HG02938 (cell line): ENCODE data around the gene NCKAP5.

ENCODE experiments used
- ATAC-seq: cut with Tn5 transposase; IDR thresholded peaks from one replicate; pipeline ENCODE4 v1.9.1; 2021; ENCODE audit warnings: mild to moderate bottlenecking, moderate library complexity; ENCODE audit not compliant: unreplicated experiment

Gene NCKAP5

GRCh38 chr2:132790207-132790785, 778.0 kb downstream of the NCKAP5 start:
- ATAC-seq: no peak

DNA sequence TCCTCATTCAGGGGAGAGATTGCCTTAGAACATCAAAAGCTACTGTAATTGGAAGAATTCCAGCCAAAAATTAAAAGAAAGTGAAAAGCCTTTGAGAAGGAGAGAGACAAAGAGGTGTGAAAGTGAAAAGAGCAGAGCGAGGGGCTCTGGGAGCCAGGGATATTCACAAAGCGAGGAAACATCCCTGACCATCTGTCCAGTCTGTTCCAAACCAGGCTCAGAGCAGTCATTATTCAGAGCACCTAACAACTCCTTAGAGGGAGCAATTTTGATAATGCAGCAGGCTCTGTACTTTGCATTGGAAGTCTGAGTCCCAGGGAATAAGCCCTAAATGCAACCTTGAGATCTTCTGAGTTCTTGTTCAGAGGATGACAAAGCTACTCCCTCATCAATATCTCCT, 779.2 kb downstream of the NCKAP5 start:
- no peak for ATAC-seq

- no peak for ATAC-seq
These were observed 779.9 kb downstream of the NCKAP5 start for GRCh38 chr2:132788310-132788838.

GRCh38 chr2:132783883-132784282, 784.4 kb downstream of the NCKAP5 start:
- ATAC-seq: no peak

- ATAC-seq: no peak
These were observed 786.0 kb downstream of the NCKAP5 start for GRCh38 chr2:132782176-132782783.

- no peak for ATAC-seq
These were observed 787.6 kb downstream of the NCKAP5 start for GRCh38 chr2:132780651-132781050.

DNA sequence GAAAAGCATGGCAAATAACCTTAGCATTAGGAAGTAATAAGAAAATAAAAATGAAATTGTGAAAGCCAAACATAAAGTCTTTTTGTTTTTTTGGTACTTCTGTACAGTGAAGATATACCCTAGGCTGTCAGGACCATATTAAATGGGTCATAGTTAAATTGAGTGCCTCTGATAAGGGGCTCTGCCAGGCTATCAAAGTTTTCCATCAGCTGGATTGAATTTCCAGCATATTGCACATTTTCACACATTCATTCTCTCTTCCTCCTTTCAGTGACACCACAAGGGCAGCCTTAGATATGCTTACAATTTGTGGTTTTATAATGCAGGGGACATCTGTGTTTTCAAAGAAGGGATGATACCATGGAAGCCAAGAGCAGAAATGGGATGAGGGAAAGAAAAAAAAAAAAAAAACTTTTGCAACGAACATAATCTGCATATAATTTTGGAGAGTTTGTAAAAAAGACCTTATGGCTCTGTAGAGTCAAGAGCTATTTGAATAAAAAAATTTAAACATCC, 789.0 kb downstream of the NCKAP5 start:
- ATAC-seq: no peak

- ATAC-seq: no peak
These were observed 792.0 kb downstream of the NCKAP5 start for GRCh38 chr2:132776287-132776686.

- ATAC-seq: no peak
These were observed 794.1 kb downstream of the NCKAP5 start for GRCh38 chr2:132774189-132774588.

DNA sequence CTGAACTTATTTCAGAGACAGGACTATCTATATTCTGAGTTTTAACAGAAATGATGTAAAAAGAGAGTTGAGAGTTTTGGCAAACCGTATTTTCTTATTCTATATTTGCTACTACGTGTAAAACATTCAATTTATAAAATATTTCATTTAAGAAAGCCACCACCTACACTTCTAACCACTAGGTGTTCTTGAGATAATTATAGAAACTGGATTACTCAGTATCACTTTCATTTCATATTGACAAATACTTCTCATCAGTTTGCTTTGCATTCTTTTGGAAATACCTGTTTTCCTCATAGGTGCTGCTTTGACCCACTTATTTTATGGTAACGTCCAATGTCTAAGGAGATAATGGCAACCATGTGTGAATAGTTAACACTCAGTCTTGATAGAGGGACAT, 794.9 kb downstream of the NCKAP5 start:
- no peak for ATAC-seq

GRCh38 chr2:132772340-132772739, 795.9 kb downstream of the NCKAP5 start:
- ATAC-seq: no peak

DNA sequence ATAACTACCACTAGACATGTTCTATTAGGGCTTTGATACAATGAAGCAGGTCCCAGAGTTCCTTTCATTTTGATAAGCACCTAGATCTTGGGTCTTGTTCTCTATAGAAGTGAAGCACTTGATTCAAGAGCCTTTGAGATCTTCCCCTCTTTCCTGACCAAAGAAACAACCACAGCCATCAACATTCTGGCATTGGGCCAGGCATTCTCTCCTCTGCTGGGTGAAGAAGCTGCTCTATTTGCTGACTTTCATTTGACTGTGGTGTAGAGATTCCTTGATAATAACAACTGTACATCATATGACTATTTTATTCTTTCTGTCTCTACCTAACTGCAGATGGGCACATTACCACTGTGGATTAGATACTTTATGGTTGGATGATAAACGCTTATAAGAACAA, 801.7 kb downstream of the NCKAP5 start:
- no peak for ATAC-seq

- no peak for ATAC-seq
These were observed 806.8 kb downstream of the NCKAP5 start for GRCh38 chr2:132761437-132761836.

GRCh38 chr2:132760971-132761370, 807.3 kb downstream of the NCKAP5 start:
- ATAC-seq: no peak

- ATAC-seq: peak; percentile 86
These were observed 807.9 kb downstream of the NCKAP5 start for GRCh38 chr2:132760405-132760804.

DNA sequence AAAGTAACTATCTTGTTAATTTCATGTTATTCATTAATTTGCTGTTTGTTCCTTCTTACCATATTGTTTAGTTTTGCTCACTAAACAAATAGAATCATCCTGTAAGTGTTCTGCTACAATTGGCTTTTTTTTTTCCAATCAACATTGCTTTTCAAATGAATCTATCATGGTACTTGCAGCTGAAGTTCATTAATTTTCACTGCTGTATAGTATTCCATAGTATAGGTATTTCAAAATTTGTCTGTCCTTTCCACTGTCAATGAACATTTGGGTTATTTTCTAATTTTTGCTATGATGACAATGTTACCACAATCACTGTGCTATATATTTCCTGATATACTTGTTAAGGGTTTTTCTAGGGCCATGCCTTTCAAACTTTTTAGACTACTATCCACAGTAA, 809.3 kb downstream of the NCKAP5 start:
- ATAC-seq: no peak

DNA sequence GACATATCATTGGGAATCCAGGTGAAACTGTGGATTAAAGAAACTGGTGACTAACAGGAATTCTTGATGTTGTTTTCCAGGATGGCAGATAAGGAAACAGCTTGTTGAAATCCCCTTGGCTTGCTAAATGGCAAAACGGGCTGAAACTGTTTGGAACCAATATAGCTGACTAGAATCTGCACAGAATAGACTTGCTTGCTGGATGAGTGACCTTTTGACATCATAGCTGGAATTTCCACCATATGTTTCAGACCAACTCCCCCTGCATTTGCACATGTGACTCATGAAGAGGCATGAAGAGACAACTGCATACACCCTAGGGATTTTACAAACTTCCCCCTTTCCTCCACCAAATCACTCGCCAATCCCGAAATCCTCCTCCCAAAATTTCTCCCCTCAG, 810.6 kb downstream of the NCKAP5 start:
- no peak for ATAC-seq

DNA sequence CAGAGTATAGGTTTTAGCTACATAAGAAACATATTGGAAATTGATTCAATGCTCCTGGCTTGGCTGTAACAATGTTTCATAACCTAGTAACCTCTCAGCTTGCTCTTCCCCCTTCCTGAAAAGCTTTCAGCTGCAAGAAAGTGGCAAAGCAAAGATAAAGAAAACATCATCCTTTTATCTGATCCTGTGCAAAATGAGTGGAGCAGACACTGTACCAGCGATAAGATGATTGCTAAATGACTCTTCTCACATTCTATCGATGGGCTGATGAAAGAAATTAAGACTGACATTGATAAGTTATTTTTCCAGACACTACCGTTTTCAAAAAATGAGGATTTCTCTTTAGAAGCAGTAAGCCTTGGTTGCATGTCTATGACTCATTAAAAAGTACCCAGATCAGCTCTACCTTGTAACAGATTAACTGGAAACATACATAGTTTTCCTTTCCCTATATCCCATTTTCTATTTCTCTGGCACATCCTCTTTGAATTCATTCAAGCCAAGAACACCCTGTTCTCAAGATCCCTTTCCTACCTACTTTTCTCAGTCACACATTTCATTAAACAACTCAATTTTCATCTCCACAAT, 811.2 kb downstream of the NCKAP5 start:
- no peak for ATAC-seq

DNA sequence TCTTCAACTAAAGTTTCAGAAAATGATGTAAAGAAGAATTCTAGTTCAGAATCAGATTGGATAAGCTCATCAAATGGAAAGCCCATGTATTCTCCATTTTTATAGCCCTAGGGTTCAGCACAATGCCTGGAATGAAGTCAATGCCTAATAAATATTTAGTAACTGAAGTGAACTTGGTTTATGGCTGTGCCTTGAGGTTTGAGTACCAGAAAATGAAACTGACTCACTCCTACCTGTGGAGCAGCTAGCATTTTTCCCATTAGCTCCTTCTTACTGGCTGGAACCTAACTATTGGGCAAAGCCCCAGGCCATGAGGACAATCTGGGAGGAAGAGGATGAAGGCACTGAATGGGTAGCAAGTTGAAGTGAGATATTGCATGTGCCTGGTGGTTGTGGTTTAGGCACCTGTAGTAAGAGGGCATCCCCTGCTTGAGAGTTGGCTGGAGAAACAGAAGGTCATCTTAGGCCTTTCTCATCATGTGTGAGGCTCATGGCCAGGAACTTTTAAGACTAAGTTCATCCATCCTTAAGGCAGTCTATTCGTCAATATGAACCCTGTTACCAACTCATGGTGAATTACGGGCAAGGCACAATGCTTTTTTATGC, 813.3 kb downstream of the NCKAP5 start:
- no peak for ATAC-seq

DNA sequence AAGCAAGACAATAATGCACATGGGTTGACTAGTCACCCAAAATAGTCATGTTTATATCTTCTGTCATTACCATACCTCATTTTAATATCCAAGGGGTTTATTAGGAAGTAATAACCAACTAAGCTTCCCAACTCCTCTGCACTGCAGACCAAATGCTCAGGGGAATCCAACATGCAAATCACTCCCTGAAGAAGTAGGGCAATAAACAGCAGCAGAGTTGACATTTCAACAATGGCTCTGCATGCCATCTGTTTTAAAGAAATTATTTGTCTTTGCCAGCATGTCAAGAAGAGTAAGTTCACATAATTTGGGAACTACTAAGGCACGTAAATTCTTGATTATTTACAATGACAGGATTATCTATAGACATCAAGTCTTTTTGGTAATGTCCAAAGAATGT, 813.9 kb downstream of the NCKAP5 start:
- no peak for ATAC-seq

- no peak for ATAC-seq
These were observed 815.6 kb downstream of the NCKAP5 start for GRCh38 chr2:132752421-132753206.
